SK-N-MC (cell line): Measurements from ENCODE around the gene GLRX3.

Source experiments
- EZH2 ChIP-seq: fragments of 200-600 bp; sonication (generic); IDR thresholded peaks from one replicate; pipeline ENCODE4 v1.6.1; 2017; ENCODE audit warnings: antibody characterized with exemption
- POLR2AphosphoS5 ChIP-seq: IDR thresholded peaks from 2 replicates; pipeline ENCODE4 v1.6.1; 2012; ENCODE audit warnings: mild to moderate bottlenecking, low read depth, low read length, borderline replicate concordance

DNA sequence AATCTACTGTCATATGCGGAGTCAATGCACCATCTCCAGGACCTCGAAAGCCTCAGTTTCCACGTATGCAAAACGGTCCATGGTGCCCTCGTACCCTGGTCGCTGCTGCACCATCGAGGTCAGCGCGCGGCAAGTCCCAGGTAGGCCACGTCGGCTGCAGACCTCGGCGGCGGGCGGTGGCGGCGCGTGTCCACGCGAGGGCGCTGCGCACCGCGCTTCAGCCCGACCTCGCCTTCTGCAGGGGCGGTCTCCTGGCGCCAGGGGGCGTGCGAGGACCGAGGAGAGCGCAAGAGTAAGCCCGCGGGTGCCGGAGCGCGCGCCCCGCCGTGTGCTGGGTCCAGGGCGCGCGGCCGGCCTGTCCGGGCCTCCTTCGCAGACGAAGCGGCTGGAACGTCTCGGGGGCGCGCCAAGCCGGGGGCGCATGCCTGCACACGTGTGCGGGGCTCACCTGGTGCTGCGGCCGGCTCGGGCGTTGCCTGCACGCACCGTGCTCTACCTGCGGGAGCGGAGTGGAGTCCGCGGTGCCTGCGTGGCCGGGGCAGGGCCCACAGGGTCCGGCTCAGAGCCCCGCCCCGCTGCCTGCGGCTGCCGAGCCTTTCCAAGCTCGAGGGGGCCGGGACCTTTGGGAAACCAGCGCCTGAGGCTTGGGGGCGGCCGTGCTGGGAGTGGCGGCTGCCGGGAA lies 54.0 kb downstream of the GLRX3 start:
- TF ChIP-seq EZH2, result no peak
- TF ChIP-seq POLR2AphosphoS5, result no peak
